Left lobe of liver (tissue), 2 donors: ENCODE results near the gene GPHN. TPM values are rescaled to one million over a fixed set of nuclear protein-coding genes. Genes with fewer than 3 reads are reported as not detected.

ENCODE experiments used
- ATAC-seq: fragments of 200-7000 bp; cut with Tn5 transposase; one replicate; pipeline ENCODE4 v1.9.1; 2020; ENCODE audit warnings: mild to moderate bottlenecking, moderate library complexity
- DNase-seq: peaks from one replicate; pipeline ENCODE4 v3.0.0-alpha.2; 2020; ENCODE audit warnings: low spot score
- total RNA-seq: library from RNA; stranded (reverse); gene quantifications from one replicate; pipeline ENCODE4 v1.2.1, GENCODE V29; 2021
- donor health status: DM: no; HTN: no; CAD: no; lungs with moderate emphysema.
- donor health status: DM: no; HTN: yes; CAD: no.

Gene GPHN
- total RNA-seq, 1 donor from 2014 or later, result 43.0 TPM

GRCh38 chr14:67199016-67199415 lies 691.1 kb downstream of the GPHN start:
- no peak for DNase-seq
- ATAC-seq, result no peak

GRCh38 chr14:67207810-67208209 lies 699.9 kb downstream of the GPHN start:
- ATAC-seq (no peak), DNase-seq (no peak)

GRCh38 chr14:67218126-67218525 lies 710.2 kb downstream of the GPHN start:
- ATAC-seq (no peak), DNase-seq (no peak)

GRCh38 chr14:67221248-67221981 lies 713.5 kb downstream of the GPHN start:
- ATAC-seq (no peak), DNase-seq (no peak)

GRCh38 chr14:67221982-67222328 lies 714.0 kb downstream of the GPHN start:
- ATAC-seq, result no peak
- DNase-seq, result no peak

GRCh38 chr14:67225523-67225922 lies 717.6 kb downstream of the GPHN start:
- ATAC-seq (no peak), DNase-seq (no peak)

- DNase-seq (no peak), ATAC-seq (no peak)
These were observed 720.5 kb downstream of the GPHN start for GRCh38 chr14:67228325-67228984.

Other genes with a start within 250 kb of the GPHN start
- gene CCDC196, start 21.8 kb upstream of the GPHN start, total RNA-seq, result 4.0 TPM